ENCODE data around the gene USP13. TPM values are rescaled to one million over a fixed set of nuclear protein-coding genes. Genes with fewer than 3 reads are reported as not detected.

Gene USP13
- total RNA-seq, 2 donors from 2014 or later: 57.5 to 57.7 TPM

- intact Hi-C loops (cut with DNase I): no loop called here
- DNase-seq (no peak), ATAC-seq (no peak)
Observed at GRCh38 chr3:179723617-179724016, 70.8 kb downstream of the USP13 start.

GRCh38 chr3:179726075-179726699 lies 73.3 kb downstream of the USP13 start:
- ATAC-seq (peak; percentile 83 to 90), DNase-seq (no peak)
- intact Hi-C loops (cut with DNase I): no loop called here

- DNase-seq (no peak), ATAC-seq (no peak)
- intact Hi-C loops (cut with DNase I): no loop called here
Observed at GRCh38 chr3:179729086-179729485, 76.2 kb downstream of the USP13 start.

- ATAC-seq (no peak), DNase-seq (no peak)
- intact Hi-C loops (cut with DNase I): no loop called here
Observed at GRCh38 chr3:179729981-179730380, 77.1 kb downstream of the USP13 start.

- intact Hi-C loops (cut with DNase I): no loop called here
- no peak for ATAC-seq
- DNase-seq: no peak
Observed at GRCh38 chr3:179730506-179730905, 77.7 kb downstream of the USP13 start.

- intact Hi-C loops (cut with DNase I): no loop called here
- no peak for DNase-seq
- no peak for ATAC-seq
Observed at GRCh38 chr3:179731544-179731943, 78.7 kb downstream of the USP13 start.

- ATAC-seq: peak; percentile 76 to 88
- peak; percentile 59 for DNase-seq
- intact Hi-C loops (cut with DNase I): no loop called here
Observed at GRCh38 chr3:179732661-179733348, 80.0 kb downstream of the USP13 start.

GRCh38 chr3:179733797-179734196 lies 81.0 kb downstream of the USP13 start:
- ATAC-seq: no peak

GRCh38 chr3:179734497-179735281 lies 81.8 kb downstream of the USP13 start:
- no peak for DNase-seq
- intact Hi-C loops (cut with DNase I): no loop called here
- ATAC-seq: no peak

More at GRCh38 chr3:179733797-179734196, 81.0 kb downstream of the USP13 start:
- intact Hi-C loops (cut with DNase I): no loop called here
- no peak for DNase-seq

GRCh38 chr3:179735321-179735720 lies 82.5 kb downstream of the USP13 start:
- ATAC-seq: no peak
- intact Hi-C loops (cut with DNase I): no loop called here
- no peak for DNase-seq

GRCh38 chr3:179738998-179739397 lies 86.2 kb downstream of the USP13 start:
- DNase-seq (no peak), ATAC-seq (peak in 1 of 2 donors; percentile 16)
- intact Hi-C loops (cut with DNase I): no loop called here

- intact Hi-C loops (cut with DNase I): no loop called here
- no peak for ATAC-seq
- no peak for DNase-seq
Observed at GRCh38 chr3:179739816-179740594, 87.2 kb downstream of the USP13 start.

- intact Hi-C loops (cut with DNase I): no loop called here
- no peak for DNase-seq
- peak in 1 of 2 donors; percentile 41 for ATAC-seq
Observed at GRCh38 chr3:179743913-179744312, 91.1 kb downstream of the USP13 start.

- ATAC-seq (no peak), DNase-seq (no peak)
- intact Hi-C loops (cut with DNase I): no loop called here
Observed at GRCh38 chr3:179744667-179745066, 91.8 kb downstream of the USP13 start.

GRCh38 chr3:179745079-179745478 lies 92.2 kb downstream of the USP13 start:
- no peak for ATAC-seq
- no peak for DNase-seq
- intact Hi-C loops (cut with DNase I): no loop called here

- intact Hi-C loops (cut with DNase I): no loop called here
- ATAC-seq (no peak), DNase-seq (no peak)
Observed at GRCh38 chr3:179745716-179746115, 92.9 kb downstream of the USP13 start.

GRCh38 chr3:179750720-179751328 lies 98.0 kb downstream of the USP13 start:
- ATAC-seq (no peak), DNase-seq (no peak)
- intact Hi-C loops (cut with DNase I): no loop called here

- intact Hi-C loops (cut with DNase I): no loop called here
- ATAC-seq (no peak), DNase-seq (no peak)
Observed at GRCh38 chr3:179760944-179761343, 108.1 kb downstream of the USP13 start.

GRCh38 chr3:179765396-179765795 lies 112.6 kb downstream of the USP13 start:
- ATAC-seq (peak in 1 of 2 donors; percentile 36), DNase-seq (no peak)
- intact Hi-C loops (cut with DNase I): no loop called here
